PC-9 (cell line): ENCODE data around the gene PEX13.

ENCODE experiments used
- CTCF ChIP-seq: fragments of 200-600 bp; sonication (generic); conservative IDR thresholded peaks from 2 replicates; pipeline ENCODE4 v1.6.1; 2017; ENCODE audit warnings: mixed run types, antibody characterized with exemption, mild to moderate bottlenecking, moderate library complexity
- EZH2 ChIP-seq: fragments of 200-600 bp; sonication (generic); IDR thresholded peaks from 2 replicates; pipeline ENCODE4 v1.8.0; 2017; ENCODE audit warnings: antibody characterized with exemption, low read depth

DNA sequence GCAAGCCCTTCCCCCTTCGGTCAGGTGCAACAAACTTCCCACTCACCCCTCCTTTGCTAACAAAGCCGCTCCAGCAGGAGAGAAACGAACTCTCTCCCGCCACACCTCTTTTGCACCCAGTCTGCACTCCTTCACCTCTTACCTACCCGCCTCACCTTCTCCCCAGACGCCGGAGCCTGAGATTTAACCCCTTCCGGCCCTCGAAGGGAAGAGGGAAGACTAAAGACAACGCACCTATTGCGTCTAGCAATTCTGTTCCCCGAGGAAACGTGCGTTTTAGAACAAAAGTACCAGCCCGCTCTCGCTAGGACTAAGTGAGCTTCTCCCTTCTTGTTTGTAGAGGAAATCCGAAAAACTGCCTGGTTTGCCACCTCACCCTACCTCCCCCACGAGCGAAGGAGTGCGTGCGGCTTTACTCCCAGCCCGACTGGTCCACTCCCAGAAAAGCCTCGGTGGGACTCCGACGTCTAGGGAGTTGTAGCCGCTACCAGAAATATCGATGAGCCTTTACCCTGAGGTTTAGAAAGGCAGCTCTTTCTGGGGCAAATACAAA lies 441 bp upstream of the PEX13 start:
- TF ChIP-seq CTCF, result no peak
- TF ChIP-seq EZH2, result no peak
